Right lobe of liver (tissue), 6 donors: ENCODE results near the gene CLDND1. TPM values are rescaled to one million over a fixed set of nuclear protein-coding genes. Genes with fewer than 3 reads are reported as not detected.
"Not testable (repeated sequence)": the region's sequence is repeated elsewhere in the genome, so short reads cannot be mapped to it uniquely, and the experiment has no call there.

Experiments used
- ATAC-seq, 4 donors: fragments of 200-7000 bp; cut with Tn5 transposase; one replicate each; pipeline ENCODE4 v1.9.1; 2020; ENCODE audit warnings: mild to moderate bottlenecking in 4 of 4, moderate library complexity in 4 of 4
- DNase-seq, 3 donors: peaks; one replicate each; pipeline ENCODE4 v3.0.0-alpha.2; 2020
- H3K27ac ChIP-seq, 3 donors: fragments of 200-600 bp; one replicate each; pipeline ENCODE4 v1.8.0; 2022
- H3K27me3 ChIP-seq, 2 donors: fragments of 200-600 bp; one replicate each; pipeline ENCODE4 v1.8.0; 2022
- H3K36me3 ChIP-seq, 4 donors: fragments of 200-600 bp; sonication (generic) in 1 of 4; one replicate each; pipeline versions ENCODE4 v1.5.1 to v1.8.0; 2017 to 2022; ENCODE audit warnings: control low read depth in 1 of 4
- H3K4me1 ChIP-seq, 4 donors: fragments of 200-600 bp; sonication (generic) in 1 of 4; one replicate each; pipeline versions ENCODE4 v1.5.1 to v1.8.0; 2017 to 2022; ENCODE audit warnings: control low read depth in 1 of 4
- H3K4me3 ChIP-seq, 3 donors: fragments of 200-600 bp; one replicate each; pipeline ENCODE4 v1.8.0; 2022
- H3K9me3 ChIP-seq, 4 donors: fragments of 200-600 bp; sonication (generic) in 1 of 4; one replicate each; pipeline versions ENCODE4 v1.5.1 to v1.8.0; 2017 to 2022; ENCODE audit warnings: control low read depth in 1 of 4
- CTCF ChIP-seq, 4 donors: fragments of 200-600 bp in 3 of 4; fragments of 450-650 bp in 1 of 4; IDR thresholded peaks; one replicate each; pipeline versions ENCODE4 v1.5.1 to v1.8.0; 2016 to 2022; ENCODE audit warnings: antibody characterized with exemption in 4 of 4, mild to moderate bottlenecking in 2 of 4
- POLR2A ChIP-seq: fragments of 450-650 bp; IDR thresholded peaks from one replicate; pipeline ENCODE4 v1.6.1; 2017; ENCODE audit warnings: antibody characterized with exemption, mild to moderate bottlenecking
- WGBS: methylation state at CpG from one replicate; pipeline ENCODE4 v1.1.6; 2018; ENCODE audit warnings: low coverage, low lambda C conversion rate; ENCODE audit not compliant: insufficient coverage; ENCODE audit errors: missing lambda C conversion rate; 5-methylcytosine and 5-hydroxymethylcytosine counted together
- intact Hi-C, 2 donors: fragments of 100-400 bp; cut with DNase I; formaldehyde crosslinking; loops; one replicate each; pipeline versions ENCODE4 v1.11.2 to v1.14.1; 2022
- total RNA-seq, 6 experiments: library from RNA; depleted of rRNA in 2 of 6; stranded (reverse); fragments of >200 nt in 2 of 6; fragmentation: NEBNext Ultra II Directional in 3 of 6; extraction: Animal tissue kit (Norgen Biotek cat#: 25700) in 3 of 6; gene quantifications; one replicate each; pipeline versions ENCODE4 v1.1.0 to v1.2.4, GENCODE V29; 2016 to 2023
- donor health status: DM: no; HTN: yes; CAD: no.
- donor health status: DM: no; HTN: no; CAD: no.
- donor health status: DM: no; HTN: no; CAD: no.
- donor health status: DM: no; HTN: yes; CAD: no.
- donor health status: DM: no; HTN: yes; CAD: no.

Gene CLDND1
- total RNA-seq, 6 experiments from 2014 or later: 26.1 to 44.8 (median 34.9) TPM

- no peak for ATAC-seq
- TF ChIP-seq POLR2A (no peak), CTCF (IDR thresholded peaks at IDR 0.05) (no peak)
- no peaks in the 10 kb centered on the region for H3K4me1 ChIP-seq
- intact Hi-C loops: no loop called here
- H3K4me3 ChIP-seq: no peak overlapping the region
- H3K36me3 ChIP-seq: no peaks in the 10 kb centered on the region
- no peaks in the 10 kb centered on the region for H3K9me3 ChIP-seq
- no peaks in the 10 kb centered on the region for H3K27me3 ChIP-seq
- H3K27ac ChIP-seq: no peak overlapping the region
- WGBS: 89% methylated on average over 2 of the region's 2 CpGs
- no peak for DNase-seq
Measured at GRCh38 chr3:98560911-98561310, 38.2 kb upstream of the CLDND1 start.

- intact Hi-C loops: not testable (repeated sequence)
- WGBS: 100% methylated on average over 2 of the region's 2 CpGs
Measured at GRCh38 chr3:98559769-98560168, 37.1 kb upstream of the CLDND1 start.

GRCh38 chr3:98558100-98558827, 35.6 kb upstream of the CLDND1 start:
- 59% methylated on average over 6 of the region's 6 CpGs for WGBS
- H3K4me1 ChIP-seq: no peaks in the 10 kb centered on the region
- no peak overlapping the region for H3K4me3 ChIP-seq
- intact Hi-C loops: no loop called here
- H3K27ac ChIP-seq: no peak overlapping the region
- no peak for ATAC-seq
- H3K36me3 ChIP-seq: no peaks in the 10 kb centered on the region
- TF ChIP-seq POLR2A (no peak), CTCF (IDR thresholded peaks at IDR 0.05) (no peak)
- DNase-seq: no peak
- H3K9me3 ChIP-seq: no peaks in the 10 kb centered on the region
- no peaks in the 10 kb centered on the region for H3K27me3 ChIP-seq

More at GRCh38 chr3:98559769-98560168, 37.1 kb upstream of the CLDND1 start:
- not testable (repeated sequence) for H3K27me3 ChIP-seq, H3K4me3 ChIP-seq, H3K27ac ChIP-seq, H3K9me3 ChIP-seq, DNase-seq, ATAC-seq, H3K36me3 ChIP-seq, H3K4me1 ChIP-seq

- intact Hi-C loops: no loop called here
- no peaks in the 10 kb centered on the region for H3K27me3 ChIP-seq
- no peak overlapping the region for H3K27ac ChIP-seq
- ATAC-seq (no peak), DNase-seq (no peak)
- whole genome bisulfite sequencing: 48% methylated on average over 3 of the region's 4 CpGs
- H3K4me3 ChIP-seq: no peak overlapping the region
- TF ChIP-seq CTCF (IDR thresholded peaks at IDR 0.05) (no peak), POLR2A (no peak)
- no peaks in the 10 kb centered on the region for H3K4me1 ChIP-seq
- no peaks in the 10 kb centered on the region for H3K9me3 ChIP-seq
- H3K36me3 ChIP-seq: no peaks in the 10 kb centered on the region
Measured at GRCh38 chr3:98557324-98558010, 34.8 kb upstream of the CLDND1 start.
